Posterior vena cava (tissue), 2 donors: ENCODE data around the gene MACROH2A1. TPM values are rescaled to one million over a fixed set of nuclear protein-coding genes. Genes with fewer than 3 reads are reported as not detected.
"Not testable (repeated sequence)": the region's sequence is repeated elsewhere in the genome, so short reads cannot be mapped to it uniquely, and the experiment has no call there.

Source experiments
- DNase-seq: peaks from one replicate; pipeline ENCODE4 v3.0.0-alpha.2; 2020; ENCODE audit warnings: low spot score
- intact Hi-C, 2 donors: fragments of 100-400 bp; cut with DNase I; formaldehyde crosslinking; loops; one replicate each; pipeline versions ENCODE4 v1.14.1 to v1.14.2; 2022 to 2023
- total RNA-seq, 2 donors: library from RNA; stranded (reverse); fragmentation: NEBNext Ultra II Directional; extraction: Animal tissue kit (Norgen Biotek cat#: 25700); gene quantifications; one replicate each; pipeline ENCODE4 v1.2.1, GENCODE V29; 2021
- donor health status: DM: yes; HTN: yes; CAD: no.
- donor health status: DM: yes; HTN: yes; CAD: no.

The MACROH2A1 gene
- total RNA-seq, 2 donors from 2014 or later, result 98.0 to 99.6 TPM

DNA sequence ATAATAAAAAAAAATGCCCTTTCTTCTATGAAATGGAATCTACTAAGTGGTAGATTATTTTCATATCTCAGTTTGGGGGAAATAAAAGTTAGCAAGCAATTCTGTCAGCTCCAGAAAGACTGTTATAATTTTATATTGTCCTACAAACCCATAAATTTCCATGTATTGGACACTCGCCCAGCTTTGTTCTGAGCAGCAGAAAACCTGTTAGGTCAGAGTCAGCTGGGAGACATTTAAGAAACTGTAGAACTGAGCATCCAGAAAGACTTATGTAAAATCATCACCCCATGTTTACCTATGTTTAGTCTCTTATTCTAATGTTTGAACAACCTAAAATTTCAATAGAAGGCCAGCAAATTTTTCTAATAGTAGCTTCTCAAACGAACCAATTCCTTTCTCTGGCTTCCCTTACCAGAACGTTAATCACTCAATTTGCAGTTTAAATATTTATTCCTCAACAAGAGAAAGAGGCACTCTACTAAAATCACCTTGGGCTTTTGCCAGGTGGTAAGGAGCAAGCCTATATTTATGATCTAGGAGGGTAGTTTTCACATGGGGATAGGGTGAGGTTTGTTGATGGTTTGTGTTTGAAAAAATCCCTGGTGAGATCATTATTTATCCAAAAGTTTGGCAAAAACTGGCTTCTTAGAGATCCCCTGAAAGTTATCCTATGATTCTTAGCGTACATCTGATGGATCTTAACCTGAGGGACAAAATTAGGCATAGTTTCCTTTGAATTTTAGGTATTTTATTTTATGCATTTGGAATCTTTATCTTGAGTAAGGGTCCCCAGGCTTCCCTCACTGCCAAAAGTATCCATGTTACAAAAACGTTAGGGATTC is 34.4 kb downstream of the MACROH2A1 start:
- intact Hi-C loops, result loop anchor here in 1 of 2 donors (10.0 kb wide), 1 partner anchor 1990 kb away; no protein-coding TSS in a partner anchor
- DNase-seq, result no peak

GRCh38 chr5:135363342-135363741 is 35.7 kb downstream of the MACROH2A1 start:
- intact Hi-C loops, result loop anchor here in 1 of 2 donors (10.0 kb wide), 1 partner anchor 1991 kb away; no protein-coding TSS in a partner anchor

GRCh38 chr5:135362102-135362501 is 36.9 kb downstream of the MACROH2A1 start:
- no peak for DNase-seq
- intact Hi-C loops, result loop anchor here in 1 of 2 donors (10.0 kb wide), 1 partner anchor 1993 kb away; no protein-coding TSS in a partner anchor

More at GRCh38 chr5:135363342-135363741, 35.7 kb downstream of the MACROH2A1 start:
- not testable (repeated sequence) for DNase-seq

GRCh38 chr5:135360278-135361274 is 38.5 kb downstream of the MACROH2A1 start:
- no peak for DNase-seq
- intact Hi-C loops, result loop anchor here in 1 of 2 donors (10.0 kb wide), 1 partner anchor 1994 kb away; no protein-coding TSS in a partner anchor

GRCh38 chr5:135359374-135360165 is 39.5 kb downstream of the MACROH2A1 start:
- intact Hi-C loops, result loop anchor here in 1 of 2 donors (10.0 kb wide), 1 partner anchor 1995 kb away; no protein-coding TSS in a partner anchor
- DNase-seq, result no peak

GRCh38 chr5:135357685-135358084 is 41.3 kb downstream of the MACROH2A1 start:
- intact Hi-C loops, result no loop called here
- DNase-seq, result no peak

DNA sequence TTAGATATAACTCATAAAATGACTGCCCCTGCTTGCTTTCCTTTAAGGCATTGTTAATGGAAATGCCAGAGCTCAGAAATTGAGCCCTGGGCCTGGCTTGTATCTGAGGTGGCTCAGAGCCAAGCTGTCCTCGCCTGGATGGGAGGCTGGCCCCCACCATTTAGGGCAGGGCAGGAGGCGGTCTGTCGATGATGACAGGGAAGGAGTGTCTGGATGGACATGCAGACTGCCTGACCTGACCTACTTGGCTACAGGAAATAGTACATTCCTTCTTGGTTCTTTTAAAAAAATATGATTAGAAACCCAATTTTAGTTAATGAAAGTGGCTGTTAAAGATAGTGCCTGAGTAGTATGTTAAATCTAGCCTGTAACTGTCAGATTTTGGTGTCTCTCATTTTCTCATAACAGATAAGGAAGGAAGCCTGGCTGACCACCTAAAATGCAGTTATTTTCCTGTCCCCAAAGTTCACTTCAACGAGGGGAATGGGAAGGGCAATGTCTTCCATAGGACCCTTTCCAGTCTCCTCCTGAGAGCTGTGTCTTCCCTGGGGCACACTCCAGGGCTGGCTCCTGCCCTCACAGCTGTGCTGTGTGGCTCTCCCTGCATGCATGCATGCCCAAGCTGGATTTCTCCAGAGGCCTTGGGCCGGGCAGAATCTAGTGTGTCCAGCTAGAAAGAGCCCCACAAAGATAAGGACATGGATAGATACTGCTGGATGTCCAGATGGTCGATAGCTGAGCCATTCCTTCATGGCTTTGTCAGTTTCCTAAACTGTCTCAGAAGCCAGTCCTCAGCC is 42.3 kb downstream of the MACROH2A1 start:
- intact Hi-C loops, result no loop called here
- DNase-seq, result peak; percentile 91

GRCh38 chr5:135355169-135355568 is 43.9 kb downstream of the MACROH2A1 start:
- DNase-seq, result no peak

GRCh38 chr5:135353952-135354721 is 44.9 kb downstream of the MACROH2A1 start:
- DNase-seq, result no peak
- intact Hi-C loops, result no loop called here

More at GRCh38 chr5:135355169-135355568, 43.9 kb downstream of the MACROH2A1 start:
- intact Hi-C loops, result no loop called here

- intact Hi-C loops, result no loop called here
- DNase-seq, result no peak
These were observed 48.5 kb downstream of the MACROH2A1 start for GRCh38 chr5:135350536-135350935.

GRCh38 chr5:135349886-135350285 is 49.1 kb downstream of the MACROH2A1 start:
- intact Hi-C loops, result no loop called here
- no peak for DNase-seq

GRCh38 chr5:135349451-135349850 is 49.6 kb downstream of the MACROH2A1 start:
- DNase-seq, result no peak

GRCh38 chr5:135348918-135349317 is 50.1 kb downstream of the MACROH2A1 start:
- intact Hi-C loops, result no loop called here
- DNase-seq, result no peak

More at GRCh38 chr5:135349451-135349850, 49.6 kb downstream of the MACROH2A1 start:
- intact Hi-C loops, result no loop called here

DNA sequence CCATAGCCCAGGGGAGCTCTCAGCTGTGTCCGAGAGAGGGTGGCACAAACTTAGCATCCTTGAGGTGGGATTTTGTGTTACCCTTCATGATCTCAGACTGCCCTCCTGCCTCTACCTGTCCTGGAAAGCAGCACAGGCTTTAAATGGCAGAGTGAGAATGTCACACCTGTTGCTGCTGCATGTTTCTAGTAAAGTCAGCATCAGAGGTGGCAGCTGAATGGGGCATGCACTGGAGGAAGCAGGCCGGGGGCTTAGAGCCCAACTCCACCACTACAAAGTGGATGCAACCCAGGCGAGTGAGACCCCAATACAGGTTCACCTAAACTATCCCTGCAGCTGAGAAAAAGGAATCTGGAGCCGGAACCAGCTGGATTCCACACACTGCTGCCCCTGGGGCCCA is 51.6 kb downstream of the MACROH2A1 start:
- DNase-seq, result no peak

GRCh38 chr5:135345956-135346731 is 52.9 kb downstream of the MACROH2A1 start:
- intact Hi-C loops, result no loop called here
- DNase-seq, result no peak

More for the DNA sequence above, 51.6 kb downstream of the MACROH2A1 start:
- intact Hi-C loops, result no loop called here

DNA sequence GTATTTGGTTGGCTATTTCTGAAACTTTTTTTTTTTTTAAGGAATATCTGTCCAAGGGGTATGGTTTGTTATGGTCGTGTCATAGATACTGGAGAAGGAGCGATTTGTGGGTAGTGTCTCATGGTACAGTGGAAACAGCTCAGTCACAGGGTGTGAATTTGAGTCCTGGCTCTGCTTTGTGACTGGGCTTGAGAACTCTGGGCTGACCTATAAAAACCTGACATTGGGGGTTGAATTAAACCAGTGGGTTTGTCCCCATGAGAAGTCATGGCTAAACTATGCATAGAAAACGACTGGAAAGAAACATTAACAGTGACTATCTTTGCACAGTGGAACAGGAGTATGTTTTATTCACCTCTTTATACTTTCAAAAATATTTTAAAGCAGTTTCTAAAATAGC is 54.7 kb downstream of the MACROH2A1 start:
- intact Hi-C loops, result no loop called here

More for the DNA sequence above, 54.7 kb downstream of the MACROH2A1 start:
- DNase-seq, result no peak
